OCI-LY3 (cell line): ENCODE measurements around the gene ARHGAP4.

Experiments used
- CTCF ChIP-seq: fragments of 200-600, 300-600 bp; sonication (generic); IDR thresholded peaks from 2 replicates; pipeline ENCODE4 v1.5.1; 2014; ENCODE audit warnings: antibody characterized with exemption, low read length, low read depth
- EZH2phosphoT487 ChIP-seq: fragments of 200-600 bp; shearing (Covaris generic); IDR thresholded peaks from 2 replicates; pipeline ENCODE4 v1.6.1; 2018; ENCODE audit warnings: antibody characterized with exemption, mixed run types, low read depth

- TF ChIP-seq EZH2phosphoT487 (no peak), CTCF (no peak)
Observed at GRCh38 chrX:153882086-153882498, 44.0 kb downstream of the ARHGAP4 start.
